Tibial artery (tissue), 4 donors: Measurements from ENCODE around the gene TAS2R50.
"Not testable (repeated sequence)": the region's sequence is repeated elsewhere in the genome, so short reads cannot be mapped to it uniquely, and the experiment has no call there.

ENCODE experiments used
- DNase-seq, 2 donors: peaks; one replicate each; pipeline ENCODE4 v3.0.0-alpha.2; 2019
- H3K27ac ChIP-seq, 2 donors: fragments of 200-600 bp; sonication (generic) in 1 of 2; 1 replicate in 1 of 2; 2 replicates in 1 of 2; pipeline ENCODE4 v1.5.1; 2018 to 2019; ENCODE audit warnings: mild to moderate bottlenecking in 1 of 2
- H3K27me3 ChIP-seq, 2 donors: fragments of 200-600 bp; sonication (generic) in 1 of 2; one replicate each; pipeline versions ENCODE4 v1.5.1 to v1.6.0; 2016 to 2019
- H3K36me3 ChIP-seq, 3 donors: fragments of 200-600 bp; sonication (generic) in 2 of 3; one replicate each; pipeline ENCODE4 v1.5.1; 2016 to 2019; ENCODE audit warnings: mild to moderate bottlenecking in 2 of 3
- H3K4me1 ChIP-seq, 4 donors: fragments of 200-600 bp; sonication (generic) in 2 of 4; 1 replicate in 3 of 4; 2 replicates in 1 of 4; pipeline ENCODE4 v1.5.1; 2016 to 2019
- H3K4me3 ChIP-seq, 2 donors: fragments of 200-600 bp; sonication (generic) in 1 of 2; 1 replicate in 1 of 2; 2 replicates in 1 of 2; pipeline ENCODE4 v1.5.1; 2018 to 2019; ENCODE audit warnings: mild to moderate bottlenecking in 2 of 2
- H3K9me3 ChIP-seq, 3 donors: fragments of 200-600 bp; sonication (generic) in 1 of 3; one replicate each; pipeline ENCODE4 v1.5.1; 2016 to 2019
- intact Hi-C: fragments of 100-400 bp; cut with DNase I; formaldehyde crosslinking; loops from one replicate; pipeline ENCODE4 v1.15.0; 2023; ENCODE audit warnings: low total_unique reads
- TF ChIP-seq, protein P1 (sequence below), 2 experiments: fragments of 200-600 bp in 1 of 2; fragments of 450-650 bp in 1 of 2; IDR thresholded peaks; one replicate each; pipeline ENCODE4 v1.5.1; 2017 to 2019; ENCODE audit warnings: antibody characterized with exemption in 2 of 2, mild to moderate bottlenecking in 1 of 2, moderate library complexity in 1 of 2

Gene TAS2R50, protein sequence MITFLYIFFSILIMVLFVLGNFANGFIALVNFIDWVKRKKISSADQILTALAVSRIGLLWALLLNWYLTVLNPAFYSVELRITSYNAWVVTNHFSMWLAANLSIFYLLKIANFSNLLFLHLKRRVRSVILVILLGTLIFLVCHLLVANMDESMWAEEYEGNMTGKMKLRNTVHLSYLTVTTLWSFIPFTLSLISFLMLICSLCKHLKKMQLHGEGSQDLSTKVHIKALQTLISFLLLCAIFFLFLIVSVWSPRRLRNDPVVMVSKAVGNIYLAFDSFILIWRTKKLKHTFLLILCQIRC

DNA sequence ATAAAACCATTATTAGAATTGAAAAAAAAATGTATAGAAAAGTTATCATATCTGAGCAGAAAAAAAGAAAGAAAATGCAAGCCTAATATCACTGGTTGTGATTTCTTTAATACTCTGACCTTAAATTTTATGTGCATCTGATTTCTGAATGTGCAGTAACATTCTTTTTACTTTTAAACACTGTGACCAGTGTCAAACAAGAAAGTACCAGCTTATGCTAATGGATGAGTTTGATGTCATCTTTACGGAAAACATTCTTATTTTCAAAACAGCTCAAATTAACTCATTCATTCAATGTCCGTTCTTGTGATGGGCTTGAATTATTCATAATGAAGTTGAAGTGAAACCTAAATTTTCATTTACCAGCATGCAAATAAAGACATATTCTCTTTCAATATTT lies at the start of gene TAS2R50:
TAS2R50 (minus strand) TSS at position 101 of the 400 bp plus-strand sequence; CDS start at position 49, 52 bp downstream.
- no peak within 1 kb of the TSS for H3K4me3 ChIP-seq
- TF ChIP-seq, protein P1, sequence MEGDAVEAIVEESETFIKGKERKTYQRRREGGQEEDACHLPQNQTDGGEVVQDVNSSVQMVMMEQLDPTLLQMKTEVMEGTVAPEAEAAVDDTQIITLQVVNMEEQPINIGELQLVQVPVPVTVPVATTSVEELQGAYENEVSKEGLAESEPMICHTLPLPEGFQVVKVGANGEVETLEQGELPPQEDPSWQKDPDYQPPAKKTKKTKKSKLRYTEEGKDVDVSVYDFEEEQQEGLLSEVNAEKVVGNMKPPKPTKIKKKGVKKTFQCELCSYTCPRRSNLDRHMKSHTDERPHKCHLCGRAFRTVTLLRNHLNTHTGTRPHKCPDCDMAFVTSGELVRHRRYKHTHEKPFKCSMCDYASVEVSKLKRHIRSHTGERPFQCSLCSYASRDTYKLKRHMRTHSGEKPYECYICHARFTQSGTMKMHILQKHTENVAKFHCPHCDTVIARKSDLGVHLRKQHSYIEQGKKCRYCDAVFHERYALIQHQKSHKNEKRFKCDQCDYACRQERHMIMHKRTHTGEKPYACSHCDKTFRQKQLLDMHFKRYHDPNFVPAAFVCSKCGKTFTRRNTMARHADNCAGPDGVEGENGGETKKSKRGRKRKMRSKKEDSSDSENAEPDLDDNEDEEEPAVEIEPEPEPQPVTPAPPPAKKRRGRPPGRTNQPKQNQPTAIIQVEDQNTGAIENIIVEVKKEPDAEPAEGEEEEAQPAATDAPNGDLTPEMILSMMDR (IDR thresholded peaks at IDR 0.05), result no peak
- no peak within 1 kb of the TSS for H3K27ac ChIP-seq
- intact Hi-C loops, result no loop called here
- H3K4me1 ChIP-seq, result no peaks in the 10 kb centered on the region
- no peaks in the 10 kb centered on the region for H3K9me3 ChIP-seq
- no peaks in the 10 kb centered on the region for H3K36me3 ChIP-seq
- H3K27me3 ChIP-seq, result no peaks in the 10 kb centered on the region
- no peak for DNase-seq

DNA sequence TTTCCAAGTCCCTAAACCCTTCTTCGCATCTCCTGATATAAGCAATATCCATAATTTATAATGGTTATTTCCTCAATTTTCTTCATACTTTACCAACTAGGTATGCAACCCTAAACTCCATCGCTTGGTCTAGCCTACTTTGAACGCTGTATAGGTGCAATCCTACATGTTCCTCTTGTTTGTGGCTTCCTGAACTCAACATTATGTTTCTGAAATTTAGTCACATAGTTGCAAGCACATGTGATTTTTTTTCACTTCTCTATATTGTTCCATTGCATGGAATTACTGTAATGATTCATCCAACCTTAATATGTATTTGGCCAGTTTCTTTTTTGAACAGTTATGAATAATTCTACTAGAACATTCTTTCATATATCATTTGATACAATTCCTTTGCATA lies 47.2 kb upstream of the TAS2R50 start:
- H3K36me3 ChIP-seq, H3K9me3 ChIP-seq, DNase-seq, H3K27ac ChIP-seq, intact Hi-C loops, H3K4me1 ChIP-seq, H3K4me3 ChIP-seq, H3K27me3 ChIP-seq: not testable (repeated sequence)

DNA sequence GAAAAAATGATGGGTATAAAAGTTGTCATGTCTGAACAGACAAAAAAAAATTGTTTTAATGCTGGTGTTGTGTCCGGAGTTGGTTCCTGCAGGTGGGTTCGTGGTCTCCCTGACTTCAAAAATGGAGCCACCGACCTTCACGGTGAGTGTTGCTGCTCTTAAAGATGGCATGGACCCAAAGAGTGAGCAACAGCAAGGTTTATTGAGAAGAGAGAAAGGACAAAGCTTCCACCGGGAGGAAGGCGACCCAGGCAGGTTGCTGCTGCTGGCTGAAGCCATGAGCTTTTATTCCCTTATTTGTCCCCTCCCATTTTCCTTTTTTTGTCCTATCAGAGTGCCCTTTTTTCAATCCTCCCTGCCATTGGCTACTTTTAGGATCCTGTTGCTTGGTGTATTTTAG lies 44.6 kb upstream of the TAS2R50 start, which contains the start of gene TAS2R31:
TAS2R31 (minus strand) TSS at position 101 of the 400 bp plus-strand sequence; CDS start at position 29, 72 bp downstream.
- no peak within 1 kb of the TSS for H3K4me3 ChIP-seq

DNA sequence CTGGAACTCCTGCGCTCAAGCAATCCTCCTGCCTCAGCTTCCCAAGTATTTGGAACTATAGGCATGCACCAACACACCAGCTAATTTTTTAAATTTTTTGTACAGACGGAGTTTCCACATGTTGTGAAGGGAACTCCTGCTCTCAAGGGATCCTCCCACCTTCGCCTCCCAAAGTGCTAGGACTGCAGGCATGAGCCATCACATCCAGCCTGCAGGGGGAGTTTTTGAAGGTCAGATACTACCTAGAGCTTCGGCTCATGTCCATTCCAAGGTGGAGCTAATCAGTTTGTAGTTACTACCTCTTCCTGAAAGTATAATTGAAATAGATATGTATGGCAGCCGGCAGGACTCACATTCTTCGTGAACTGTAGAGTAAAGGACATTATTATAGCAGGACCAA lies 39.4 kb upstream of the TAS2R50 start:
- no peak for DNase-seq
- H3K27ac ChIP-seq, result no peak overlapping the region
- peaks cover 0 to 2% (median 0%) of the 10 kb centered on the region in 3 donors for H3K36me3 ChIP-seq
- no peaks in the 10 kb centered on the region for H3K4me1 ChIP-seq
- intact Hi-C loops, result no loop called here
- H3K4me3 ChIP-seq, result no peak overlapping the region
- H3K27me3 ChIP-seq, result no peaks in the 10 kb centered on the region
- H3K9me3 ChIP-seq, result no peaks in the 10 kb centered on the region
- TF ChIP-seq, protein P1 (IDR thresholded peaks at IDR 0.05), result no peak

More for the DNA sequence above, 44.6 kb upstream of the TAS2R50 start, which contains the start of gene TAS2R31:
- TF ChIP-seq, protein P1 (IDR thresholded peaks at IDR 0.05), result no peak
- intact Hi-C loops, result no loop called here
- H3K4me1 ChIP-seq, result no peaks in the 10 kb centered on the region
- no peak for DNase-seq
- no peaks in the 10 kb centered on the region for H3K27me3 ChIP-seq
- H3K36me3 ChIP-seq, result peaks cover 0 to 8% (median 0%) of the 10 kb centered on the region in 3 donors
- no peaks in the 10 kb centered on the region for H3K9me3 ChIP-seq
- H3K27ac ChIP-seq, result no peak within 1 kb of the TSS

DNA sequence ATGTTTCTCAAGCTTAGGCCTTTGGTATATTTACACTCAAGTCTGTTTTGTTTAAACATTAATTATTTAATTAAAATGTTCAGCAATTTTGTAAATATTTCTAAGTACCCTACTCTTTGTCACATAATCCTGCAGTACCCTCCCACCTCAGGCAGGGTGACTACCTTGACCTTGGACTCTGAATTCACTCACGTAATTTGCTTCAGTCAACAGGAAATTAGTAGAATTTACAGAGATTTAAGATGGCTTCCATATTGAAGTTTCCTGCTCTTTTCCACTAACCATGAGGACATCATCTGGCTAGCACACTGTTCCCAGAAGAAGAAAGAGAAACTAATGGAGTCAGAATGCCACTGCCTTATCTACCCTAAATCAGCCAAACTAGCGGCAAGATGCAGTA lies 36.7 kb upstream of the TAS2R50 start:
- Histone ChIP-seq H3K36me3 (peaks cover 0 to 2% (median 0%) of the 10 kb centered on the region in 3 donors), H3K27ac (no peak overlapping the region), H3K9me3 (no peaks in the 10 kb centered on the region), H3K27me3 (no peaks in the 10 kb centered on the region), H3K4me1 (no peaks in the 10 kb centered on the region), H3K4me3 (no peak overlapping the region)
- TF ChIP-seq, protein P1 (IDR thresholded peaks at IDR 0.05), result no peak
- intact Hi-C loops, result no loop called here
- no peak for DNase-seq

DNA sequence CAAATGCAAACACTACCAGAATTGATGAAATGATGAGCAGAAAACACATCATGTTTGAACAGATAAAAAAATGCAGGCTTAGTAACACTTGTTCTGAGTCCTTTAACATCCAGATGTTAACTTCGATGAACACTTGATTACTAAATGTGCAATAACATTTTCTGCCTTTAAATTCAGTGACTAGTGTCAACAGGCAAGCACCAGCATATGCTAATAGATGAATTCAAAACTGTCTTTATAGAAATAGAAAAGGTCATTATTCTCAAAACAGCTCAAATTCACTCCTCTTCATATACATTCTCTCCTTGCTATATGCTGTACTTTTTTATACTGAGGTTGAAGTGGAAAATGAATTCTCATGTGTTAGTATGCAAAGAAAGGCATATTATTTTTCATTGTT lies 35.8 kb upstream of the TAS2R50 start, which contains the start of gene TAS2R19:
TAS2R19 (minus strand) TSS at position 101 of the 400 bp plus-strand sequence; CDS start at position 52, 49 bp downstream.
- intact Hi-C loops, result no loop called here
- H3K36me3 ChIP-seq, result peaks cover 0 to 2% (median 0%) of the 10 kb centered on the region in 3 donors
- no peak for DNase-seq
- no peak within 1 kb of the TSS for H3K27ac ChIP-seq
- TF ChIP-seq, protein P1 (IDR thresholded peaks at IDR 0.05), result no peak
- H3K4me3 ChIP-seq, result no peak within 1 kb of the TSS
- H3K9me3 ChIP-seq, result no peaks in the 10 kb centered on the region
- H3K4me1 ChIP-seq, result no peaks in the 10 kb centered on the region
- H3K27me3 ChIP-seq, result no peaks in the 10 kb centered on the region
